GM23338 (cell line): Measurements from ENCODE around the gene SIAH1.

Source experiments
- CREB1 ChIP-seq: fragments of 250-450 bp; sonication (Bioruptor Pico); IDR thresholded peaks from 2 replicates; pipeline ENCODE4 v1.5.0; 2020; ENCODE audit warnings: low read depth, mild to moderate bottlenecking, moderate library complexity
- EZH2 ChIP-seq: fragments of 200-600 bp; sonication (generic); IDR thresholded peaks from one replicate; pipeline ENCODE4 v1.8.0; 2017; ENCODE audit warnings: antibody characterized with exemption, mild to moderate bottlenecking, low read depth; ENCODE audit not compliant: unreplicated experiment
- EZH2phosphoT487 ChIP-seq: fragments of 200-600 bp; sonication (generic); IDR thresholded peaks from one replicate; pipeline ENCODE4 v1.8.1; 2018; ENCODE audit warnings: antibody characterized with exemption; ENCODE audit not compliant: unreplicated experiment
- JUNB ChIP-seq: IDR thresholded peaks from one replicate; pipeline ENCODE4 v1.6.1; 2016; ENCODE audit warnings: antibody characterized with exemption; ENCODE audit not compliant: unreplicated experiment
- POLR2AphosphoS5 ChIP-seq: IDR thresholded peaks from 2 replicates; pipeline ENCODE4 v1.6.1; 2016; ENCODE audit warnings: antibody characterized with exemption, low read depth
- STAT1 ChIP-seq: IDR thresholded peaks from one replicate; pipeline ENCODE4 v1.6.1; 2016; ENCODE audit warnings: antibody characterized with exemption; ENCODE audit not compliant: unreplicated experiment
- ZNF114 ChIP-seq: fragments of 250-450 bp; sonication (Bioruptor Pico); IDR thresholded peaks from 2 replicates; pipeline ENCODE4 v1.5.0; 2020; ENCODE audit warnings: mild to moderate bottlenecking, moderate library complexity
- ZNF331 ChIP-seq: fragments of 250-450 bp; sonication (Bioruptor Pico); IDR thresholded peaks from 2 replicates; pipeline ENCODE4 v1.5.0; 2020; ENCODE audit warnings: low read depth, mild to moderate bottlenecking, moderate library complexity
- TF ChIP-seq, protein P1 (sequence below), 2 experiments: fragments of 200-600 bp in 1 of 2; sonication (generic) in 1 of 2; conservative IDR thresholded peaks; 2 replicates each; pipeline versions ENCODE4 v1.5.1 to v1.6.1; 2016 to 2017; ENCODE audit warnings: antibody characterized with exemption in 2 of 2, low read depth in 2 of 2, mild to moderate bottlenecking in 2 of 2, moderate library complexity in 1 of 2
- TF ChIP-seq, protein P2 (sequence below): IDR thresholded peaks from one replicate; pipeline ENCODE4 v1.6.1; 2018; ENCODE audit warnings: antibody characterized with exemption; ENCODE audit not compliant: unreplicated experiment
- TF ChIP-seq, protein P3 (sequence below): IDR thresholded peaks from 2 replicates; pipeline ENCODE4 v1.6.1; 2016; ENCODE audit warnings: antibody characterized with exemption
- TF ChIP-seq, protein P4 (sequence below): fragments of 250-450 bp; sonication (Bioruptor Pico); IDR thresholded peaks from 2 replicates; pipeline ENCODE4 v1.5.0; 2020; ENCODE audit warnings: mild to moderate bottlenecking, moderate library complexity

DNA sequence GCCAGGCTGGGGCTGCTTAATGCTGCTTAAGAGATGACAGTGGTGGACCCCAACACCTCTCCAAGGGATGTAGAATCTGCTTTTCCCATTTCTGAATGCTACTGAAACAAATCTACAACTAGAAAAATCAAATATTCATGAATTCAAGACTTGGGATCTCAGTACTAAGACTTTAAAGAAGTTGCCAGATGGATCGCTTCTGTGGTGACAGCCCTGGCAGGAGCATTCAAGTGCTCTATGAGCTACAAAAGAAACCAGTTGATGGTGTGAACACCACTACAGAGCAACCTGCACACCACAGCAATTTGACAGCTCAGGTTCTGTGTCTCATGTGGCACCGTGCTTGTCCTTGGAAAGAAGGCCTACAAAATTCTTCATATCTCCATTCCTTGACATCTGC is 42.6 kb downstream of the SIAH1 start:
- TF ChIP-seq POLR2AphosphoS5 (no peak), JUNB (no peak), EZH2 (no peak), CREB1 (CRISPR knock-in tag) (no peak), EZH2phosphoT487 (no peak), ZNF331 (no peak), ZNF114 (CRISPR knock-in tag) (no peak), STAT1 (no peak)
- TF ChIP-seq, protein P1, sequence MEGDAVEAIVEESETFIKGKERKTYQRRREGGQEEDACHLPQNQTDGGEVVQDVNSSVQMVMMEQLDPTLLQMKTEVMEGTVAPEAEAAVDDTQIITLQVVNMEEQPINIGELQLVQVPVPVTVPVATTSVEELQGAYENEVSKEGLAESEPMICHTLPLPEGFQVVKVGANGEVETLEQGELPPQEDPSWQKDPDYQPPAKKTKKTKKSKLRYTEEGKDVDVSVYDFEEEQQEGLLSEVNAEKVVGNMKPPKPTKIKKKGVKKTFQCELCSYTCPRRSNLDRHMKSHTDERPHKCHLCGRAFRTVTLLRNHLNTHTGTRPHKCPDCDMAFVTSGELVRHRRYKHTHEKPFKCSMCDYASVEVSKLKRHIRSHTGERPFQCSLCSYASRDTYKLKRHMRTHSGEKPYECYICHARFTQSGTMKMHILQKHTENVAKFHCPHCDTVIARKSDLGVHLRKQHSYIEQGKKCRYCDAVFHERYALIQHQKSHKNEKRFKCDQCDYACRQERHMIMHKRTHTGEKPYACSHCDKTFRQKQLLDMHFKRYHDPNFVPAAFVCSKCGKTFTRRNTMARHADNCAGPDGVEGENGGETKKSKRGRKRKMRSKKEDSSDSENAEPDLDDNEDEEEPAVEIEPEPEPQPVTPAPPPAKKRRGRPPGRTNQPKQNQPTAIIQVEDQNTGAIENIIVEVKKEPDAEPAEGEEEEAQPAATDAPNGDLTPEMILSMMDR (conservative IDR thresholded peaks at IDR 0.05; ENCODE audit: low read depth in 2 of 2) = no peak
- TF ChIP-seq, protein P2, sequence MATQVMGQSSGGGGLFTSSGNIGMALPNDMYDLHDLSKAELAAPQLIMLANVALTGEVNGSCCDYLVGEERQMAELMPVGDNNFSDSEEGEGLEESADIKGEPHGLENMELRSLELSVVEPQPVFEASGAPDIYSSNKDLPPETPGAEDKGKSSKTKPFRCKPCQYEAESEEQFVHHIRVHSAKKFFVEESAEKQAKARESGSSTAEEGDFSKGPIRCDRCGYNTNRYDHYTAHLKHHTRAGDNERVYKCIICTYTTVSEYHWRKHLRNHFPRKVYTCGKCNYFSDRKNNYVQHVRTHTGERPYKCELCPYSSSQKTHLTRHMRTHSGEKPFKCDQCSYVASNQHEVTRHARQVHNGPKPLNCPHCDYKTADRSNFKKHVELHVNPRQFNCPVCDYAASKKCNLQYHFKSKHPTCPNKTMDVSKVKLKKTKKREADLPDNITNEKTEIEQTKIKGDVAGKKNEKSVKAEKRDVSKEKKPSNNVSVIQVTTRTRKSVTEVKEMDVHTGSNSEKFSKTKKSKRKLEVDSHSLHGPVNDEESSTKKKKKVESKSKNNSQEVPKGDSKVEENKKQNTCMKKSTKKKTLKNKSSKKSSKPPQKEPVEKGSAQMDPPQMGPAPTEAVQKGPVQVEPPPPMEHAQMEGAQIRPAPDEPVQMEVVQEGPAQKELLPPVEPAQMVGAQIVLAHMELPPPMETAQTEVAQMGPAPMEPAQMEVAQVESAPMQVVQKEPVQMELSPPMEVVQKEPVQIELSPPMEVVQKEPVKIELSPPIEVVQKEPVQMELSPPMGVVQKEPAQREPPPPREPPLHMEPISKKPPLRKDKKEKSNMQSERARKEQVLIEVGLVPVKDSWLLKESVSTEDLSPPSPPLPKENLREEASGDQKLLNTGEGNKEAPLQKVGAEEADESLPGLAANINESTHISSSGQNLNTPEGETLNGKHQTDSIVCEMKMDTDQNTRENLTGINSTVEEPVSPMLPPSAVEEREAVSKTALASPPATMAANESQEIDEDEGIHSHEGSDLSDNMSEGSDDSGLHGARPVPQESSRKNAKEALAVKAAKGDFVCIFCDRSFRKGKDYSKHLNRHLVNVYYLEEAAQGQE = no peak
- TF ChIP-seq, protein P3, sequence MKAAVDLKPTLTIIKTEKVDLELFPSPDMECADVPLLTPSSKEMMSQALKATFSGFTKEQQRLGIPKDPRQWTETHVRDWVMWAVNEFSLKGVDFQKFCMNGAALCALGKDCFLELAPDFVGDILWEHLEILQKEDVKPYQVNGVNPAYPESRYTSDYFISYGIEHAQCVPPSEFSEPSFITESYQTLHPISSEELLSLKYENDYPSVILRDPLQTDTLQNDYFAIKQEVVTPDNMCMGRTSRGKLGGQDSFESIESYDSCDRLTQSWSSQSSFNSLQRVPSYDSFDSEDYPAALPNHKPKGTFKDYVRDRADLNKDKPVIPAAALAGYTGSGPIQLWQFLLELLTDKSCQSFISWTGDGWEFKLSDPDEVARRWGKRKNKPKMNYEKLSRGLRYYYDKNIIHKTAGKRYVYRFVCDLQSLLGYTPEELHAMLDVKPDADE = no peak
- TF ChIP-seq, protein P4, sequence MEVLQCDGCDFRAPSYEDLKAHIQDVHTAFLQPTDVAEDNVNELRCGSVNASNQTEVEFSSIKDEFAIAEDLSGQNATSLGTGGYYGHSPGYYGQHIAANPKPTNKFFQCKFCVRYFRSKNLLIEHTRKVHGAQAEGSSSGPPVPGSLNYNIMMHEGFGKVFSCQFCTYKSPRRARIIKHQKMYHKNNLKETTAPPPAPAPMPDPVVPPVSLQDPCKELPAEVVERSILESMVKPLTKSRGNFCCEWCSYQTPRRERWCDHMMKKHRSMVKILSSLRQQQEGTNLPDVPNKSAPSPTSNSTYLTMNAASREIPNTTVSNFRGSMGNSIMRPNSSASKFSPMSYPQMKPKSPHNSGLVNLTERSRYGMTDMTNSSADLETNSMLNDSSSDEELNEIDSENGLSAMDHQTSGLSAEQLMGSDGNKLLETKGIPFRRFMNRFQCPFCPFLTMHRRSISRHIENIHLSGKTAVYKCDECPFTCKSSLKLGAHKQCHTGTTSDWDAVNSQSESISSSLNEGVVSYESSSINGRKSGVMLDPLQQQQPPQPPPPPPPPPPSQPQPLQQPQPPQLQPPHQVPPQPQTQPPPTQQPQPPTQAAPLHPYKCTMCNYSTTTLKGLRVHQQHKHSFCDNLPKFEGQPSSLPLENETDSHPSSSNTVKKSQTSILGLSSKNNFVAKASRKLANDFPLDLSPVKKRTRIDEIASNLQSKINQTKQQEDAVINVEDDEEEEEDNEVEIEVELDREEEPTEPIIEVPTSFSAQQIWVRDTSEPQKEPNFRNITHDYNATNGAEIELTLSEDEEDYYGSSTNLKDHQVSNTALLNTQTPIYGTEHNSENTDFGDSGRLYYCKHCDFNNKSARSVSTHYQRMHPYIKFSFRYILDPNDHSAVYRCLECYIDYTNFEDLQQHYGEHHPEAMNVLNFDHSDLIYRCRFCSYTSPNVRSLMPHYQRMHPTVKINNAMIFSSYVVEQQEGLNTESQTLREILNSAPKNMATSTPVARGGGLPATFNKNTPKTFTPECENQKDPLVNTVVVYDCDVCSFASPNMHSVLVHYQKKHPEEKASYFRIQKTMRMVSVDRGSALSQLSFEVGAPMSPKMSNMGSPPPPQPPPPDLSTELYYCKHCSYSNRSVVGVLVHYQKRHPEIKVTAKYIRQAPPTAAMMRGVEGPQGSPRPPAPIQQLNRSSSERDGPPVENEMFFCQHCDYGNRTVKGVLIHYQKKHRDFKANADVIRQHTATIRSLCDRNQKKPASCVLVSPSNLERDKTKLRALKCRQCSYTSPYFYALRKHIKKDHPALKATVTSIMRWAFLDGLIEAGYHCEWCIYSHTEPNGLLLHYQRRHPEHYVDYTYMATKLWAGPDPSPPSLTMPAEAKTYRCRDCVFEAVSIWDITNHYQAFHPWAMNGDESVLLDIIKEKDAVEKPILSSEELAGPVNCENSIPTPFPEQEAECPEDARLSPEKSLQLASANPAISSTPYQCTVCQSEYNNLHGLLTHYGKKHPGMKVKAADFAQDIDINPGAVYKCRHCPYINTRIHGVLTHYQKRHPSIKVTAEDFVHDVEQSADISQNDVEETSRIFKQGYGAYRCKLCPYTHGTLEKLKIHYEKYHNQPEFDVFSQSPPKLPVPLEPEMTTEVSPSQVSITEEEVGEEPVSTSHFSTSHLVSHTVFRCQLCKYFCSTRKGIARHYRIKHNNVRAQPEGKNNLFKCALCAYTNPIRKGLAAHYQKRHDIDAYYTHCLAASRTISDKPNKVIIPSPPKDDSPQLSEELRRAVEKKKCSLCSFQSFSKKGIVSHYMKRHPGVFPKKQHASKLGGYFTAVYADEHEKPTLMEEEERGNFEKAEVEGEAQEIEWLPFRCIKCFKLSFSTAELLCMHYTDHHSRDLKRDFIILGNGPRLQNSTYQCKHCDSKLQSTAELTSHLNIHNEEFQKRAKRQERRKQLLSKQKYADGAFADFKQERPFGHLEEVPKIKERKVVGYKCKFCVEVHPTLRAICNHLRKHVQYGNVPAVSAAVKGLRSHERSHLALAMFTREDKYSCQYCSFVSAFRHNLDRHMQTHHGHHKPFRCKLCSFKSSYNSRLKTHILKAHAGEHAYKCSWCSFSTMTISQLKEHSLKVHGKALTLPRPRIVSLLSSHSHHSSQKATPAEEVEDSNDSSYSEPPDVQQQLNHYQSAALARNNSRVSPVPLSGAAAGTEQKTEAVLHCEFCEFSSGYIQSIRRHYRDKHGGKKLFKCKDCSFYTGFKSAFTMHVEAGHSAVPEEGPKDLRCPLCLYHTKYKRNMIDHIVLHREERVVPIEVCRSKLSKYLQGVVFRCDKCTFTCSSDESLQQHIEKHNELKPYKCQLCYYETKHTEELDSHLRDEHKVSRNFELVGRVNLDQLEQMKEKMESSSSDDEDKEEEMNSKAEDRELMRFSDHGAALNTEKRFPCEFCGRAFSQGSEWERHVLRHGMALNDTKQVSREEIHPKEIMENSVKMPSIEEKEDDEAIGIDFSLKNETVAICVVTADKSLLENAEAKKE (CRISPR knock-in tag) = no peak
